Karpas-422 (cell line): ENCODE results near the gene UNC13C. TPM values are rescaled to one million over a fixed set of nuclear protein-coding genes. Genes with fewer than 3 reads are reported as not detected.

Experiments used
- DNase-seq: peaks from one replicate; pipeline ENCODE4 v3.0.0-alpha.2; 2015
- H2AFZ ChIP-seq: fragments of 200-600 bp; sonication (generic); 2 replicates; pipeline ENCODE4 v1.6.1; 2014; ENCODE audit warnings: antibody characterized with exemption, low read length, mixed read lengths
- H3K27ac ChIP-seq: fragments of 200-600 bp; sonication (generic); 2 replicates; pipeline ENCODE4 v1.5.1; 2014; ENCODE audit warnings: mild to moderate bottlenecking, low read length, moderate library complexity
- H3K27me3 ChIP-seq: fragments of 200-600 bp; sonication (generic); 2 replicates; pipeline ENCODE4 v1.6.1; 2014; ENCODE audit warnings: low read length, mixed read lengths
- H3K36me3 ChIP-seq: fragments of 200-600 bp; sonication (generic); 2 replicates; pipeline ENCODE4 v1.6.1; 2014; ENCODE audit warnings: low read length, mixed read lengths; ENCODE audit not compliant: insufficient read depth
- H3K4me1 ChIP-seq: fragments of 200-600 bp; sonication (generic); 2 replicates; pipeline ENCODE4 v1.6.1; 2014; ENCODE audit warnings: mild to moderate bottlenecking, low read length, mixed read lengths
- H3K4me2 ChIP-seq: fragments of 200-600 bp; sonication (generic); 2 replicates; pipeline ENCODE4 v1.6.1; 2014; ENCODE audit warnings: low read length, low read depth, mild to moderate bottlenecking; ENCODE audit not compliant: poor library complexity, severe bottlenecking
- H3K4me3 ChIP-seq: fragments of 200-600 bp; sonication (generic); 2 replicates; pipeline ENCODE4 v1.5.1; 2014; ENCODE audit warnings: mild to moderate bottlenecking, antibody characterized with exemption, low read length, mixed read lengths
- H3K79me2 ChIP-seq: fragments of 200-600 bp; sonication (generic); 2 replicates; pipeline ENCODE4 v1.6.1; 2014; ENCODE audit warnings: mild to moderate bottlenecking, low read length, mixed read lengths
- H3K9ac ChIP-seq: fragments of 200-600 bp; sonication (generic); 2 replicates; pipeline ENCODE4 v1.6.0; 2014; ENCODE audit warnings: low read length
- H3K9me2 ChIP-seq: fragments of 200-600 bp; sonication (generic), shearing (Covaris generic); replicated peaks from 2 replicates; pipeline ENCODE4 v1.6.0; 2014; ENCODE audit warnings: mild to moderate bottlenecking, low read length, moderate library complexity; ENCODE audit not compliant: insufficient read depth
- H3K9me3 ChIP-seq: fragments of 300-700, 200-600 bp; sonication (generic); 2 replicates; pipeline ENCODE4 v1.6.1; 2014; ENCODE audit warnings: low read length, mixed read lengths
- H4K20me1 ChIP-seq: fragments of 200-600 bp; sonication (generic); 2 replicates; pipeline ENCODE4 v1.6.1; 2014; ENCODE audit warnings: mild to moderate bottlenecking, antibody characterized with exemption, low read length, low read depth; ENCODE audit not compliant: insufficient read depth
- total RNA-seq: library from RNA; depleted of rRNA; stranded (reverse); fragments of >200 nt; shearing (Covaris generic); gene quantifications from 2 replicates; pipeline ENCODE4 v1.2.3, GENCODE V29; 2014; ENCODE audit warnings: low replicate concordance

The UNC13C gene
- total RNA-seq, 1 experiment from 2014 or later, result not detected

- DNase-seq, result no peak
- H3K27ac ChIP-seq, result no peak overlapping the region
Observed at GRCh38 chr15:54364961-54365360, 386.7 kb downstream of the UNC13C start.

GRCh38 chr15:54373332-54373731, 395.1 kb downstream of the UNC13C start:
- no peak for DNase-seq
- Histone ChIP-seq H2AFZ (no peak overlapping the region), H3K4me2 (no peak overlapping the region), H3K27me3 (no peaks in the 10 kb centered on the region), H3K9ac (no peak overlapping the region), H3K36me3 (no peaks in the 10 kb centered on the region; the same call in 1 of the 2 replicates), H3K9me2 (no peaks in the 10 kb centered on the region), H3K9me3 (peaks cover 40% of the 10 kb centered on the region), H4K20me1 (no peaks in the 10 kb centered on the region), H3K4me3 (no peak overlapping the region), H3K79me2 (no peaks in the 10 kb centered on the region), H3K4me1 (no peaks in the 10 kb centered on the region), H3K27ac (no peak overlapping the region)

More at GRCh38 chr15:54364961-54365360, 386.7 kb downstream of the UNC13C start:
- H3K9ac ChIP-seq, result no peak overlapping the region
- peaks cover 49% of the 10 kb centered on the region for H3K9me3 ChIP-seq
- no peaks in the 10 kb centered on the region for H3K4me1 ChIP-seq
- H3K4me2 ChIP-seq, result no peak overlapping the region
- H4K20me1 ChIP-seq, result no peaks in the 10 kb centered on the region
- H3K9me2 ChIP-seq, result no peaks in the 10 kb centered on the region
- no peak overlapping the region for H3K4me3 ChIP-seq
- H3K27me3 ChIP-seq, result no peaks in the 10 kb centered on the region
- no peaks in the 10 kb centered on the region for H3K79me2 ChIP-seq
- H3K36me3 ChIP-seq, result no peaks in the 10 kb centered on the region
- H2AFZ ChIP-seq, result no peak overlapping the region

GRCh38 chr15:54374184-54374952, 396.1 kb downstream of the UNC13C start:
- no peak overlapping the region for H3K9ac ChIP-seq
- H3K4me1 ChIP-seq, result no peaks in the 10 kb centered on the region
- no peak overlapping the region for H2AFZ ChIP-seq
- H3K9me3 ChIP-seq, result peaks cover 31% of the 10 kb centered on the region
- no peaks in the 10 kb centered on the region for H4K20me1 ChIP-seq
- H3K79me2 ChIP-seq, result no peaks in the 10 kb centered on the region
- H3K27me3 ChIP-seq, result no peaks in the 10 kb centered on the region
- no peak for DNase-seq
- no peak overlapping the region for H3K27ac ChIP-seq
- no peaks in the 10 kb centered on the region for H3K9me2 ChIP-seq
- no peaks in the 10 kb centered on the region; the same call in 1 of the 2 replicates for H3K36me3 ChIP-seq
- H3K4me3 ChIP-seq, result no peak overlapping the region
- no peak overlapping the region for H3K4me2 ChIP-seq

GRCh38 chr15:54387799-54388198, 409.6 kb downstream of the UNC13C start:
- H3K27me3 ChIP-seq, result no peaks in the 10 kb centered on the region
- DNase-seq, result no peak
- no peak overlapping the region for H3K27ac ChIP-seq
- H3K9ac ChIP-seq, result no peak overlapping the region
- no peak overlapping the region for H2AFZ ChIP-seq
- H4K20me1 ChIP-seq, result no peaks in the 10 kb centered on the region
- H3K4me2 ChIP-seq, result no peak overlapping the region
- peaks cover 16% of the 10 kb centered on the region; the same call in 1 of the 2 replicates for H3K9me3 ChIP-seq
- no peak overlapping the region for H3K4me3 ChIP-seq
- H3K4me1 ChIP-seq, result no peaks in the 10 kb centered on the region
- no peaks in the 10 kb centered on the region for H3K9me2 ChIP-seq
- H3K79me2 ChIP-seq, result no peaks in the 10 kb centered on the region
- no peaks in the 10 kb centered on the region for H3K36me3 ChIP-seq

- Histone ChIP-seq H3K9ac (no peak overlapping the region), H3K4me2 (no peak overlapping the region), H3K79me2 (no peaks in the 10 kb centered on the region)
Observed at GRCh38 chr15:54388746-54389145, 410.5 kb downstream of the UNC13C start.

GRCh38 chr15:54410481-54410880, 432.2 kb downstream of the UNC13C start:
- Histone ChIP-seq H3K27ac (no peak overlapping the region), H3K4me2 (no peak overlapping the region), H3K36me3 (no peaks in the 10 kb centered on the region), H2AFZ (no peak overlapping the region), H4K20me1 (no peaks in the 10 kb centered on the region), H3K79me2 (no peaks in the 10 kb centered on the region), H3K27me3 (0 out of 2 replicates have a peak, but pooled peaks cover 2% of the 10 kb centered on the region), H3K9me3 (peaks cover 15% of the 10 kb centered on the region; the same call in 1 of the 2 replicates), H3K9ac (no peak overlapping the region), H3K4me3 (no peak overlapping the region), H3K4me1 (no peaks in the 10 kb centered on the region), H3K9me2 (no peaks in the 10 kb centered on the region; the same call in 1 of the 2 replicates)
- DNase-seq, result no peak

More at GRCh38 chr15:54388746-54389145, 410.5 kb downstream of the UNC13C start:
- Histone ChIP-seq H4K20me1 (no peaks in the 10 kb centered on the region), H3K27me3 (no peaks in the 10 kb centered on the region), H3K36me3 (no peaks in the 10 kb centered on the region), H3K9me3 (peaks cover 18% of the 10 kb centered on the region; the same call in 1 of the 2 replicates), H3K9me2 (no peaks in the 10 kb centered on the region), H3K27ac (no peak overlapping the region), H3K4me3 (no peak overlapping the region), H3K4me1 (no peaks in the 10 kb centered on the region), H2AFZ (no peak overlapping the region)
- DNase-seq, result no peak

GRCh38 chr15:54424171-54424570, 445.9 kb downstream of the UNC13C start:
- H3K9me3 ChIP-seq, result peaks cover 19% of the 10 kb centered on the region

GRCh38 chr15:54428596-54428995, 450.4 kb downstream of the UNC13C start:
- DNase-seq, result no peak
- Histone ChIP-seq H4K20me1 (no peaks in the 10 kb centered on the region), H3K27me3 (no peaks in the 10 kb centered on the region), H2AFZ (no peak overlapping the region), H3K9me2 (no peaks in the 10 kb centered on the region), H3K9me3 (peaks cover 24% of the 10 kb centered on the region), H3K27ac (no peak overlapping the region), H3K36me3 (no peaks in the 10 kb centered on the region), H3K4me3 (no peak overlapping the region), H3K4me1 (no peaks in the 10 kb centered on the region), H3K9ac (no peak overlapping the region), H3K79me2 (no peaks in the 10 kb centered on the region), H3K4me2 (no peak overlapping the region)

More at GRCh38 chr15:54424171-54424570, 445.9 kb downstream of the UNC13C start:
- H3K4me3 ChIP-seq, result no peak overlapping the region
- no peak overlapping the region for H3K9ac ChIP-seq
- no peaks in the 10 kb centered on the region for H3K79me2 ChIP-seq
- H3K27ac ChIP-seq, result no peak overlapping the region
- H4K20me1 ChIP-seq, result no peaks in the 10 kb centered on the region
- no peaks in the 10 kb centered on the region for H3K27me3 ChIP-seq
- DNase-seq, result no peak
- H3K4me2 ChIP-seq, result no peak overlapping the region
- no peaks in the 10 kb centered on the region for H3K36me3 ChIP-seq
- no peak overlapping the region for H2AFZ ChIP-seq
- no peaks in the 10 kb centered on the region for H3K4me1 ChIP-seq
- H3K9me2 ChIP-seq, result no peaks in the 10 kb centered on the region
